Peyer's patch (tissue), 4 donors: ENCODE data around the gene NSRP1. TPM values are rescaled to one million over a fixed set of nuclear protein-coding genes. Genes with fewer than 3 reads are reported as not detected.

Experiments
- DNase-seq, 3 donors: peaks; one replicate each; pipeline ENCODE4 v3.0.0-alpha.2; 2017 to 2019
- H3K27ac ChIP-seq, 4 donors: fragments of 200-600 bp; sonication (generic); one replicate each; pipeline ENCODE4 v1.5.1; 2016 to 2019
- H3K27me3 ChIP-seq, 2 donors: fragments of 200-600 bp; sonication (generic); one replicate each; pipeline ENCODE4 v1.5.1; 2019
- H3K36me3 ChIP-seq, 3 donors: fragments of 200-600 bp; sonication (generic); one replicate each; pipeline ENCODE4 v1.5.1; 2016 to 2019
- H3K4me1 ChIP-seq, 4 donors: fragments of 200-600 bp; sonication (generic); one replicate each; pipeline ENCODE4 v1.5.1; 2016 to 2019
- H3K4me3 ChIP-seq, 4 donors: fragments of 200-600 bp; sonication (generic); 1 replicate in 3 of 4; 2 replicates in 1 of 4; pipeline ENCODE4 v1.5.1; 2016 to 2019; ENCODE audit warnings: mild to moderate bottlenecking in 1 of 4
- H3K9me3 ChIP-seq, 4 donors: fragments of 200-600 bp; sonication (generic); one replicate each; pipeline ENCODE4 v1.5.1; 2016 to 2019; ENCODE audit warnings: mild to moderate bottlenecking in 1 of 4
- POLR2A ChIP-seq, 2 donors: fragments of 450-650 bp; IDR thresholded peaks; one replicate each; pipeline ENCODE4 v1.5.1; 2017; ENCODE audit warnings: antibody characterized with exemption in 2 of 2, mild to moderate bottlenecking in 2 of 2, moderate library complexity in 2 of 2
- total RNA-seq, 4 donors: library from RNA; depleted of rRNA; stranded (reverse); fragments of >200 nt; gene quantifications; one replicate each; pipeline ENCODE4 v1.1.0, GENCODE V29; 2016
- TF ChIP-seq, protein P1 (sequence below), 6 experiments: fragments of 450-650 bp in 4 of 6; fragments of 200-600 bp in 2 of 6; sonication (generic) in 1 of 6; IDR thresholded peaks; one replicate each; pipeline ENCODE4 v1.5.1; 2017 to 2019; ENCODE audit warnings: antibody characterized with exemption in 6 of 6, mild to moderate bottlenecking in 3 of 6, moderate library complexity in 1 of 6

Gene NSRP1
- total RNA-seq, 4 donors from 2014 or later = 16.5 to 134 (median 30.6) TPM

GRCh38 chr17:30188211-30188939, 71.8 kb downstream of the NSRP1 start:
- DNase-seq = no peak
- TF ChIP-seq, protein P1, sequence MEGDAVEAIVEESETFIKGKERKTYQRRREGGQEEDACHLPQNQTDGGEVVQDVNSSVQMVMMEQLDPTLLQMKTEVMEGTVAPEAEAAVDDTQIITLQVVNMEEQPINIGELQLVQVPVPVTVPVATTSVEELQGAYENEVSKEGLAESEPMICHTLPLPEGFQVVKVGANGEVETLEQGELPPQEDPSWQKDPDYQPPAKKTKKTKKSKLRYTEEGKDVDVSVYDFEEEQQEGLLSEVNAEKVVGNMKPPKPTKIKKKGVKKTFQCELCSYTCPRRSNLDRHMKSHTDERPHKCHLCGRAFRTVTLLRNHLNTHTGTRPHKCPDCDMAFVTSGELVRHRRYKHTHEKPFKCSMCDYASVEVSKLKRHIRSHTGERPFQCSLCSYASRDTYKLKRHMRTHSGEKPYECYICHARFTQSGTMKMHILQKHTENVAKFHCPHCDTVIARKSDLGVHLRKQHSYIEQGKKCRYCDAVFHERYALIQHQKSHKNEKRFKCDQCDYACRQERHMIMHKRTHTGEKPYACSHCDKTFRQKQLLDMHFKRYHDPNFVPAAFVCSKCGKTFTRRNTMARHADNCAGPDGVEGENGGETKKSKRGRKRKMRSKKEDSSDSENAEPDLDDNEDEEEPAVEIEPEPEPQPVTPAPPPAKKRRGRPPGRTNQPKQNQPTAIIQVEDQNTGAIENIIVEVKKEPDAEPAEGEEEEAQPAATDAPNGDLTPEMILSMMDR (IDR thresholded peaks at IDR 0.05) = no peak
- TF ChIP-seq POLR2A (IDR thresholded peaks at IDR 0.05) = no peak
- Histone ChIP-seq H3K27ac (no peak overlapping the region), H3K27me3 (no peaks in the 10 kb centered on the region), H3K36me3 (peaks cover 0 to 36% (median 0%) of the 10 kb centered on the region in 3 donors), H3K4me1 (no peaks in the 10 kb centered on the region), H3K9me3 (no peaks in the 10 kb centered on the region), H3K4me3 (no peak overlapping the region)

GRCh38 chr17:30191072-30191471, 74.5 kb downstream of the NSRP1 start:
- no peak for DNase-seq
- Histone ChIP-seq H3K4me3 (no peak overlapping the region), H3K36me3 (peaks cover 0 to 9% (median 0%) of the 10 kb centered on the region in 3 donors), H3K4me1 (no peaks in the 10 kb centered on the region), H3K27me3 (no peaks in the 10 kb centered on the region), H3K9me3 (no peaks in the 10 kb centered on the region), H3K27ac (no peak overlapping the region)
- TF ChIP-seq, protein P1 (IDR thresholded peaks at IDR 0.05) = no peak
- TF ChIP-seq POLR2A (IDR thresholded peaks at IDR 0.05) = no peak

GRCh38 chr17:30196504-30196903, 79.9 kb downstream of the NSRP1 start:
- Histone ChIP-seq H3K27me3 (no peaks in the 10 kb centered on the region), H3K27ac (no peak overlapping the region), H3K4me1 (no peaks in the 10 kb centered on the region), H3K9me3 (no peaks in the 10 kb centered on the region), H3K36me3 (no peaks in the 10 kb centered on the region), H3K4me3 (no peak overlapping the region)
- no peak for DNase-seq
- TF ChIP-seq POLR2A (IDR thresholded peaks at IDR 0.05) = no peak
- TF ChIP-seq, protein P1 (IDR thresholded peaks at IDR 0.05) = no peak

DNA sequence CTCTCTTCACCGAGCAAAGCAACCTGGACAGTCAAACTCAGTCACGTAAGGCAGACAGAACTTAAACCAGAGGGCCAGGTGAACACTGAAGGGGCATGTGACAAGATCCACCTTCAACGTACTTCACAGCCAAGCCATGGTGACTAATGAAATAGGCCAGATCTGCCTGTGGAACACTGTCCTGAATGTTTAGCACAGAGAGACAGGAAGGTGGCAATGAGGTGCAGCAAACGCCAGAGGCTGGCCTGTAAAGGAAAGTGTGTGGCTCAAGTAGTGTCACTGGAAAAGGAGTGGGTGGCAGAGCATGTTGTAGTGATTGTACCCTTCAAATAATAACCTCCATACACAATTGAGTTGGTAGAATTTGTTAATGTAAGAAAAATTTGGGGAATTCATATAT, 80.8 kb downstream of the NSRP1 start:
- Histone ChIP-seq H3K9me3 (no peaks in the 10 kb centered on the region), H3K36me3 (no peaks in the 10 kb centered on the region), H3K4me1 (no peaks in the 10 kb centered on the region), H3K27me3 (no peaks in the 10 kb centered on the region), H3K27ac (no peak overlapping the region), H3K4me3 (no peak overlapping the region)
- DNase-seq = no peak
- no peak for TF ChIP-seq POLR2A (IDR thresholded peaks at IDR 0.05)
- TF ChIP-seq, protein P1 (IDR thresholded peaks at IDR 0.05) = no peak

- no peak overlapping the region for H3K4me3 ChIP-seq
- no peak overlapping the region for H3K27ac ChIP-seq
- no peaks in the 10 kb centered on the region for H3K27me3 ChIP-seq
- TF ChIP-seq, protein P1 (IDR thresholded peaks at IDR 0.05) = no peak
- no peaks in the 10 kb centered on the region for H3K36me3 ChIP-seq
- no peaks in the 10 kb centered on the region for H3K4me1 ChIP-seq
- no peak for DNase-seq
- no peaks in the 10 kb centered on the region for H3K9me3 ChIP-seq
These were observed 83.0 kb downstream of the NSRP1 start for GRCh38 chr17:30199600-30199999.
